ENCODE data around the gene FXYD5. TPM values are rescaled to one million over a fixed set of nuclear protein-coding genes. Genes with fewer than 3 reads are reported as not detected.
"Not testable (repeated sequence)": the region's sequence is repeated elsewhere in the genome, so short reads cannot be mapped to it uniquely, and the experiment has no call there.

FXYD5 gene
- total and polyA plus RNA-seq, 2 donors = 6.6 to 105 TPM

DNA sequence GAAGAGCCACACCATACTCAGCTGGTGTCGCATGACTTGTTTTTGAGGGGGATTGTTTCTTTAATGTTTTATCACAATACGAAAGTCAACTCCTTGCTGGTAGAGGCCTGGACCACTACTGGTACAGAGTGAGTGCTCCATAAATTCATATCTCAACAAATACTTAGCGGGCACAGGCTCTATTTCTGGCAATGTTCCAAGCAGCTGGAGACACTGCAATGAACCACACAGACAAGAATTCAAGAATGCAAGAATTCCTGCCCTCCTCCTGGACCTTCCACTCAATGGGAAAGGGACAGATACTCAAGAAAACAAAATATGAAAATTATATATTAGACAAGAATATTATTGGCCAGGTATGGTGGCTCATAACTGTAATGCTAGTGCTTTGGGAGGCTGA, 5.1 kb upstream of the FXYD5 start:
- Histone ChIP-seq H3K4me3 (ENCODE audit: low read depth, low read length) (no peak overlapping the region), H3K27ac (ENCODE audit: low read depth) (no peak overlapping the region), H3K36me3 (ENCODE audit: insufficient read depth) (no peaks in the 10 kb centered on the region), H3K4me1 (ENCODE audit: insufficient read depth) (no peaks in the 10 kb centered on the region)
- no peak for DNase-seq (ENCODE audit: extremely low spot score)
- WGBS = 77% methylated on average over 3 of the region's 3 CpGs

GRCh38 chr19:35150445-35150844, 4.1 kb upstream of the FXYD5 start:
- H3K4me1 ChIP-seq (ENCODE audit: insufficient read depth) = no peaks in the 10 kb centered on the region
- DNase-seq (ENCODE audit: extremely low spot score) = no peak
- WGBS = 77% methylated on average over 2 of the region's 2 CpGs
- no peak overlapping the region for H3K27ac ChIP-seq (ENCODE audit: low read depth)
- no peak overlapping the region for H3K4me3 ChIP-seq (ENCODE audit: low read depth, low read length)
- no peaks in the 10 kb centered on the region for H3K36me3 ChIP-seq (ENCODE audit: insufficient read depth)

DNA sequence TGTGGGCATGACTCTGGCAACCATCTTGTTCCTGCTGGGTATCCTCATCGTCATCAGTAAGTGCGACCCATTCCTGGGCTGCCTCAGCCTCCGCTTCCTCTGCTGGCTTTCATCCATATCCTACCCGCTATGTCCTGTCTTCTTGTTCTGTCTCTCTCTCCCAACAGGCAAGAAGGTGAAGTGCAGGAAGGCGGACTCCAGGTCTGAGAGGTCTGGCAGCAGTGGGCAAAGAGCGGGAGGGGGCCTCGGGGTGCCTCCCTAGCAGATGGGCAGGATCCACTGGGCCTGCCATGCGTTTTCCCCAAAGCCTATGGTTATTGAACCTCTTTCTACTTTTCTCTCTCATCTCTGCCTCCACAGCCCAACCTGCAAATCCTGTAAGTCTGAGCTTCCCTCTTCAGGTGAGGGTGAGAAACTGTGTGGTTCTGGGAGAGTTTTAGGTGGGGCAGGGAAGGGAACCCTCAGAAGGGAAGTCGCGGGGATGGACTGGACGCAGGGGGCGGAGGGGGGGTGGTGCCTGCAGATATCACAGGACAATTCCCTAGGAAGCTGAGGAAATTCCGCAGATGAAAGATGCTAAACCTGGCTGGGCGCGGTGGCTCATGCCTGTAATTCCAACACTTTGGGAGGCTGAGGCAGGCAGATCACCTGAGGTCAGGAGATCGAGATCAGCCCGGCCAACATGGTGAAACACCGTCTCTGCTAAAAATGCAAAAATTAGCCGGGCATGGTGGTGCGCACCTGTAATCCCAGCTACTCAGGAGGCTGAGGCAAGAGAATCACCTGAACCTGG, 3.1 kb upstream of the FXYD5 start:
- no peaks in the 10 kb centered on the region for H3K4me1 ChIP-seq (ENCODE audit: insufficient read depth)
- WGBS = 90% methylated on average over 20 of the region's 20 CpGs
- DNase-seq (ENCODE audit: extremely low spot score) = no peak
- H3K27ac ChIP-seq (ENCODE audit: low read depth) = no peak overlapping the region
- H3K4me3 ChIP-seq (ENCODE audit: low read depth, low read length) = no peak overlapping the region
- no peaks in the 10 kb centered on the region for H3K36me3 ChIP-seq (ENCODE audit: insufficient read depth)

DNA sequence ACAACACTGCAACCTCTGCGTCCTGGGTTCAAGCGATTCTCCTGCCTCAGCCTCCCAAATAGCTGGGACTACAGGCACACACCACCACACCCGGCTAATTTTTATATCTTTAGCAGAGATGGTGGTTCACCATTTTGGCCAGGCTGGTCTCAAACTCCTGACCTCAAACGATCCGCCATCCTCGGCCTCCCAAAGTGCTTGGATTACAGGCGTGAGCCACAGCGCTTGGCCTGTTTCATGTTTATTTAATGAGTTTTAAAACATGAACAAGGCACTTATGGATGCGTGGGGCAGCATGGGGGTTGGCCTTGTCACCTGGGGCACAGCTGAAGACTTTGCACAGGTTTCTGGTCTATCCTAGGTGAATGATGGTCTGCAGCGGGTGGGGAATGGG, 1.4 kb upstream of the FXYD5 start:
- H3K36me3 ChIP-seq (ENCODE audit: insufficient read depth); H3K4me1 ChIP-seq (ENCODE audit: insufficient read depth); DNase-seq (ENCODE audit: extremely low spot score); H3K4me3 ChIP-seq (ENCODE audit: low read depth, low read length); H3K27ac ChIP-seq (ENCODE audit: low read depth): not testable (repeated sequence)
- WGBS = 58% methylated on average over 10 of the region's 10 CpGs

DNA sequence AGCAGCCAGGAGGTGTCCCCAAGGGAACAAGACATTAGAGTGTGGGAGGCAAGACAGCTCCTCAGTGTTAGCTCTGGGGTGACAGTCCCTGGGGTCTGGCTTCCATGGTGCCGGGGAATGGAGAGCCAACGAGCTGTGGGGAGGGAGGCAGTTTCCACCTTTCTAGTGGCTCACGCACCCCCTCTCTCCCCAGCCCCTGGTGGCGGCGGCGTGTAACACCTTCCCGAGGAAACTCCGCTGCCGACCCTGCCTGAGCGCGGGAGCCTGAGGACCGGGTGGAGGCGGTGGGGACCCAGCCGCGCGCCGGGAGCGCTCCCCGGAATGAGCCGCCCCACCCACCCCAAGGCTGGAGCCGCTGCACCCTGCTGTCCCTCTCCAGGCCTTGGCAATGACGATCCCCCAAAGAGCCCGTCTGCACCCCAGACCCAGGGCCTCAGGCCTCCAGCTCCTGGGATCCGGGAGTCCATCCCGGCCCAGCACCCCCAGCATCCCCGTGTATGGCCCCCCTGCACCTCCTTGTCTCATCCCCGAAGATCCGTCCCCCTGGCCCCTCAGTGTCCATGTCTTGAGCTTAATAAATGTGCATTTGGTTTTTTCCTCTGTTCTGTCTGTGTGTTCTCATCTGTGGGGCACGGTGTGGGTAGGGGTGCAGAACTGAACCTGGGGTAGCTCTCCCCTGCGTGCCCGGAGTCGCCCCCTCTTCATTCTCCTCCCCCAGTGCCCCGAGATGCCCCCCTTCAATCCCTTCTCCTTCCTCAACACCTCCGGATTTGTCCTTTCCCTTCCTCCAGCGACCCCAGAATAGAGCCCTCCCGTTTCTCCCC, 622 bp upstream of the FXYD5 start:
- peak overlapping the region; percentile 49 for H3K27ac ChIP-seq (ENCODE audit: low read depth)
- under 1% methylated on average over 36 of the region's 36 CpGs for whole genome bisulfite sequencing
- H3K4me3 ChIP-seq (ENCODE audit: low read depth, low read length) = peak overlapping the region; percentile 61
- H3K4me1 ChIP-seq (ENCODE audit: insufficient read depth) = no peaks in the 10 kb centered on the region
- H3K36me3 ChIP-seq (ENCODE audit: insufficient read depth) = no peaks in the 10 kb centered on the region
- DNase-seq (ENCODE audit: extremely low spot score) = no peak

DNA sequence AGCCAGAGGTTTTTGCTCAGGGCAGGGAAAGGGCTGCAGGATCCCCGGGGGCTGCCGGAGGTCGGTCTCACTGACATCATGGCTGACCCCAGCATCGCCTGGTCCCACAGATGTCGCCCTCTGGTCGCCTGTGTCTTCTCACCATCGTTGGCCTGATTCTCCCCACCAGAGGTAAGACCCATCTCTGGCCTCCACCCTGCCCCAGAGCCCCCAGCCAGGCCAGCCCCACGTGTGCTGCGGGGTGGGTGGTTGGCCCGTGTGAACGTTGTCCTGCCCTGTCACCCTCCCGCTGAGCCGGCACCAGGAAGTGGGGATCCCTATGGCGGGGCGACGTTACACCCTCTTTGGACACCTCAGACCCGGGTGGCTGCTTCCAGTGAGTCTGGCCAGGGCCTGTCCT, 906 bp downstream of the FXYD5 start:
- WGBS = 24% methylated on average over 17 of the region's 17 CpGs
- Histone ChIP-seq H3K4me3 (ENCODE audit: low read depth, low read length) (peak overlapping the region; percentile 61), H3K27ac (ENCODE audit: low read depth) (no peak overlapping the region), H3K36me3 (ENCODE audit: insufficient read depth) (no peaks in the 10 kb centered on the region), H3K4me1 (ENCODE audit: insufficient read depth) (no peaks in the 10 kb centered on the region)
- no peak for DNase-seq (ENCODE audit: extremely low spot score)

DNA sequence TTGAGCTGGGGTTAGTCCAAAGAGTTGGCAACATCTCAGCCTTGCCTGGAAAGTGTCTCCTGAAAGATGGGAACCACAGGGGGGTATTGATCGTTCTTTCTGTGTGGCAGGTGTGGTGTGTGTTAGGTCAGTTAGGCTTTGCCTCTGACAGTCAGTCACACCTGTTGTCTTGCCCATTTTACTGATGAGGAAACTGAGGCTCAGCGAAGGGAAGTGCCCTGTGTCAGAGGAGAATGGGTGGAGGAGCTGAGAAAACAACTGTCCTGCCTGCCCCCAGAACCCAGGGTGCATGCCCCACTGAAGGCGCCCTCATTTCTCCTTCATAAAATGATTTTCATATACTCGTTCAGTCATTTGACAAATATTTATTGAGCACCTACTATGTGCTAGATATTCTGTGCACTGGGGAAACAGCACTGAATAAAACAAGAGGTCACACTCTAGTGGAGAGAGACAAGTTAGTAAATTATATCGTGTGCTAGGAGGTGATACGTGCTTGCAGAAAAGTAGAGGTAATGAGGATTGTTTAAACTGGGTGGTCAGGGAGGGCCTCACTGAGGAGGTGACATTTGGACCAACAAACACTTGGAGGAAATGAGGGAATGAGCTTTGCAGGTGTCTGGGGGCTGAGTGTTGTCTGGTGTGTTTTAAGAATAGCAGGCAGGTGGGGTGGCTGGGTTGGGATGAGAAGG, 1.6 kb downstream of the FXYD5 start:
- no peak overlapping the region for H3K27ac ChIP-seq (ENCODE audit: low read depth)
- H3K4me1 ChIP-seq (ENCODE audit: insufficient read depth) = no peaks in the 10 kb centered on the region
- H3K36me3 ChIP-seq (ENCODE audit: insufficient read depth) = no peaks in the 10 kb centered on the region
- H3K4me3 ChIP-seq (ENCODE audit: low read depth, low read length) = peak overlapping the region; percentile 61
- no peak for DNase-seq (ENCODE audit: extremely low spot score)
- WGBS = 91% methylated on average over 6 of the region's 6 CpGs

DNA sequence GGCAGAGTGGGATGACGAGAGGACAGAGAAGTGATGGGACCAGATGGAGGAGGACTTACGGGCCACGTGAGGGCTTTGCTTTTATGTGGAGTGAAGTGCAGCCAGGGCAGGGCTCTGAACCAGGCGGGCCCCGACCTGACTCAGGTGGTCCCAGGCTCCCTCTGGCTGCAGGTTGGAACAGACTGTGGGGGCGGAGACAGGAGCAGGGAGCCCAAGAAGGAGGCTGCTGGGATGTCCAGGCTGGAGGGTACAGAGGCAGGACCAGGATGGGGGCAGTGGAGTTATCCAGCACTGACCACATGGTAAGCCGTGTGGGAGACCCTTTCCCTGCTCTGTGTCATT, 2.1 kb downstream of the FXYD5 start:
- Histone ChIP-seq H3K27ac (ENCODE audit: low read depth) (no peak overlapping the region), H3K4me1 (ENCODE audit: insufficient read depth) (no peaks in the 10 kb centered on the region), H3K36me3 (ENCODE audit: insufficient read depth) (no peaks in the 10 kb centered on the region), H3K4me3 (ENCODE audit: low read depth, low read length) (no peak overlapping the region)
- no peak for DNase-seq (ENCODE audit: extremely low spot score)
- WGBS = 85% methylated on average over 7 of the region's 7 CpGs

GRCh38 chr19:35157431-35157830, 2.9 kb downstream of the FXYD5 start:
- WGBS = 98% methylated on average over 4 of the region's 4 CpGs
- H3K4me3 ChIP-seq (ENCODE audit: low read depth, low read length) = no peak overlapping the region

GRCh38 chr19:35159606-35160005, 5.1 kb downstream of the FXYD5 start:
- DNase-seq (ENCODE audit: extremely low spot score) = no peak
- Histone ChIP-seq H3K4me3 (ENCODE audit: low read depth, low read length) (no peak overlapping the region), H3K36me3 (ENCODE audit: insufficient read depth) (peaks cover 2% of the 10 kb centered on the region), H3K27ac (ENCODE audit: low read depth) (no peak overlapping the region), H3K4me1 (ENCODE audit: insufficient read depth) (no peaks in the 10 kb centered on the region)
- WGBS = 84% methylated on average over 8 of the region's 8 CpGs

More at GRCh38 chr19:35157431-35157830, 2.9 kb downstream of the FXYD5 start:
- DNase-seq (ENCODE audit: extremely low spot score) = no peak
- no peaks in the 10 kb centered on the region for H3K4me1 ChIP-seq (ENCODE audit: insufficient read depth)
- no peak overlapping the region for H3K27ac ChIP-seq (ENCODE audit: low read depth)
- H3K36me3 ChIP-seq (ENCODE audit: insufficient read depth) = no peaks in the 10 kb centered on the region

GRCh38 chr19:35160629-35161433, 6.3 kb downstream of the FXYD5 start:
- Histone ChIP-seq H3K27ac (ENCODE audit: low read depth) (no peak overlapping the region), H3K36me3 (ENCODE audit: insufficient read depth) (peaks cover 2% of the 10 kb centered on the region), H3K4me3 (ENCODE audit: low read depth, low read length) (no peak overlapping the region), H3K4me1 (ENCODE audit: insufficient read depth) (no peaks in the 10 kb centered on the region)
- DNase-seq (ENCODE audit: extremely low spot score) = no peak
- 87% methylated on average over 9 of the region's 9 CpGs for WGBS

DNA sequence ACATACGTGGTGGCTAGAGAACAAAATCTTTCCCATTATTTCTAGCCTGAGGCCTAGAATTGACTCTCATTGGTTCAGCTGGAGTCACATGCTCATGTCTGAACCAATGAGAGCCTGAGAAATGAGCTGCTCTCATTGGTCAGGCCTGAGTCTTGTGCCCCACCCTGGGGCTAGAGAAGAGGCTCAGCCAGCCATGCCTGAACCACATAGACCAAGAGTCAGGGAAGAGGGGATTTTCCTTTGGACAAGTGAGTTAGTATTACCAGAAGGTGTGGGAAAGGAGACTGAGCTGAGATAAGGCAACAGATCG, 6.9 kb downstream of the FXYD5 start:
- 95% methylated on average over 2 of the region's 2 CpGs for WGBS
- DNase-seq (ENCODE audit: extremely low spot score) = no peak
- no peak overlapping the region for H3K27ac ChIP-seq (ENCODE audit: low read depth)
- peaks cover 2% of the 10 kb centered on the region for H3K36me3 ChIP-seq (ENCODE audit: insufficient read depth)
- H3K4me1 ChIP-seq (ENCODE audit: insufficient read depth) = no peaks in the 10 kb centered on the region
- no peak overlapping the region for H3K4me3 ChIP-seq (ENCODE audit: low read depth, low read length)
